ENCODE data around the gene SIX3.

- TF ChIP-seq POLR2AphosphoS5 (IDR thresholded peaks at IDR 0.05; ENCODE audit: low read depth): no peak
- peak; percentile 14 for TF ChIP-seq CTCF (IDR thresholded peaks at IDR 0.05; ENCODE audit: insufficient read depth, low read length)
- TF ChIP-seq REST (IDR thresholded peaks at IDR 0.05; ENCODE audit: insufficient replicate concordance, low read depth): no peak
Observed at GRCh38 chr2:44974064-44974715, 32.7 kb downstream of the SIX3 start.

Data from HL-60 (cell line).